H9 (cell line): ENCODE data around the gene RERE. TPM values are rescaled to one million over a fixed set of nuclear protein-coding genes. Genes with fewer than 3 reads are reported as not detected.

ENCODE experiments used
- DNase-seq: peaks from one replicate; pipeline ENCODE4 v3.0.0-alpha.2; 2017
- H2AFZ ChIP-seq: one replicate; pipeline ENCODE4 v1.6.1; 2013; ENCODE audit warnings: mild to moderate bottlenecking, low read length, control low read depth, moderate library complexity
- H2AK5ac ChIP-seq: 2 replicates; pipeline ENCODE4 v1.6.1; 2013; ENCODE audit warnings: low read length, control low read depth, mixed read lengths; ENCODE audit not compliant: insufficient read length
- H2BK120ac ChIP-seq: one replicate; pipeline ENCODE4 v1.6.1; 2013; ENCODE audit warnings: low read depth, mild to moderate bottlenecking, low read length, control low read depth, inconsistent platforms; ENCODE audit not compliant: poor library complexity, severe bottlenecking
- H2BK12ac ChIP-seq: 2 replicates; pipeline ENCODE4 v1.6.1; 2013; ENCODE audit warnings: low read length, control low read depth, mixed read lengths, low read depth; ENCODE audit not compliant: insufficient read length
- H2BK15ac ChIP-seq: 2 replicates; pipeline ENCODE4 v1.6.1; 2013; ENCODE audit warnings: low read depth, low read length, control low read depth
- H2BK20ac ChIP-seq: one replicate; pipeline ENCODE4 v1.6.1; 2013; ENCODE audit warnings: low read depth, mild to moderate bottlenecking, low read length, control low read depth, inconsistent platforms; ENCODE audit not compliant: poor library complexity, severe bottlenecking
- H2BK5ac ChIP-seq: 2 replicates; pipeline ENCODE4 v1.6.1; 2013; ENCODE audit warnings: low read length, control low read depth, mixed read lengths; ENCODE audit not compliant: insufficient read length
- H3K14ac ChIP-seq: 2 replicates; pipeline ENCODE4 v1.6.1; 2013; ENCODE audit warnings: low read length, control low read depth; ENCODE audit not compliant: insufficient read depth
- H3K18ac ChIP-seq: 2 replicates; pipeline ENCODE4 v1.6.1; 2013; ENCODE audit warnings: low read depth, mild to moderate bottlenecking, mixed read lengths, low read length, control low read depth; ENCODE audit not compliant: insufficient read length
- H3K23ac ChIP-seq: 2 replicates; pipeline ENCODE4 v1.6.1; 2013; ENCODE audit warnings: low read length, control low read depth, mixed read lengths, low read depth; ENCODE audit not compliant: insufficient read length
- H3K23me2 ChIP-seq: 2 replicates; pipeline ENCODE4 v1.6.1; 2013; ENCODE audit warnings: low read depth, mild to moderate bottlenecking, mixed read lengths, low read length, control low read depth; ENCODE audit not compliant: insufficient read length, poor library complexity, severe bottlenecking
- H3K27ac ChIP-seq: 2 replicates; pipeline ENCODE4 v1.5.1; 2013; ENCODE audit warnings: low read length, control low read depth, mixed read lengths, low read depth; ENCODE audit not compliant: insufficient read length
- H3K27me3 ChIP-seq: 2 replicates; pipeline ENCODE4 v1.6.1; 2013; ENCODE audit warnings: low read length, control low read depth, inconsistent platforms; ENCODE audit not compliant: insufficient read depth
- H3K4ac ChIP-seq: 2 replicates; pipeline ENCODE4 v1.6.1; 2013; ENCODE audit warnings: low read depth, mild to moderate bottlenecking, control low read depth, inconsistent platforms, low read length, moderate library complexity
- H3K4me1 ChIP-seq: 2 replicates; pipeline ENCODE4 v1.6.1; 2013; ENCODE audit warnings: low read length, control low read depth, inconsistent platforms; ENCODE audit not compliant: insufficient read depth
- H3K4me2 ChIP-seq: 2 replicates; pipeline ENCODE4 v1.6.1; 2013; ENCODE audit warnings: low read length, control low read depth, mixed read lengths; ENCODE audit not compliant: insufficient read length, insufficient read depth
- H3K56ac ChIP-seq: 2 replicates; pipeline ENCODE4 v1.6.1; 2013; ENCODE audit warnings: low read depth, mild to moderate bottlenecking, mixed read lengths, low read length, control low read depth; ENCODE audit not compliant: insufficient read length
- H3K79me1 ChIP-seq: 2 replicates; pipeline ENCODE4 v1.6.1; 2013; ENCODE audit warnings: low read depth, mild to moderate bottlenecking, moderate library complexity, low read length, control low read depth, inconsistent platforms; ENCODE audit not compliant: insufficient read depth, poor library complexity, severe bottlenecking
- H3K79me2 ChIP-seq: 2 replicates; pipeline ENCODE4 v1.6.1; 2013; ENCODE audit warnings: low read length, control low read depth, inconsistent platforms; ENCODE audit not compliant: insufficient read depth
- H3K9ac ChIP-seq: 2 replicates; pipeline ENCODE4 v1.6.1; 2013; ENCODE audit warnings: low read length, control low read depth, mixed read lengths; ENCODE audit not compliant: insufficient read length; ENCODE audit errors: extremely low read depth
- H3K9me3 ChIP-seq: one replicate; pipeline ENCODE4 v1.6.1; 2013; ENCODE audit warnings: low read depth, low read length, inconsistent platforms; ENCODE audit not compliant: control insufficient read depth
- H3T11ph ChIP-seq: one replicate; pipeline ENCODE4 v1.6.1; 2013; ENCODE audit warnings: mild to moderate bottlenecking, low read length, control low read depth, inconsistent platforms
- H4K20me1 ChIP-seq: one replicate; pipeline ENCODE4 v1.6.1; 2013; ENCODE audit not compliant: control insufficient read depth, insufficient read length, insufficient read depth
- H4K5ac ChIP-seq: 2 replicates; pipeline ENCODE4 v1.6.1; 2013; ENCODE audit warnings: low read depth, mild to moderate bottlenecking, mixed read lengths, low read length, control low read depth; ENCODE audit not compliant: insufficient read length
- H4K8ac ChIP-seq: replicated peaks from 2 replicates; pipeline ENCODE4 v1.6.1; 2013; ENCODE audit warnings: low read length, control low read depth, mixed read lengths, low read depth; ENCODE audit not compliant: insufficient read length
- H4K91ac ChIP-seq: 2 replicates; pipeline ENCODE4 v1.6.1; 2013; ENCODE audit warnings: low read depth, mild to moderate bottlenecking, moderate library complexity, mixed read lengths, low read length, control low read depth; ENCODE audit not compliant: insufficient read length
- H3K27ac Mint-ChIP-seq, 3 experiments: 2 replicates in 2 of 3; 3 replicates in 1 of 3; pipeline ENCODE4 v1.8.0; 2020 to 2021; ENCODE audit warnings: mixed read lengths in 3 of 3, mild to moderate bottlenecking in 1 of 3, moderate library complexity in 1 of 3
- H3K27me3 Mint-ChIP-seq: 2 replicates; pipeline ENCODE4 v1.8.0; 2021; ENCODE audit warnings: low read depth, mild to moderate bottlenecking, moderate library complexity, mixed read lengths
- H3K36me3 Mint-ChIP-seq, 3 experiments: 2 replicates in 2 of 3; 3 replicates in 1 of 3; pipeline ENCODE4 v1.8.0; 2020 to 2021; ENCODE audit warnings: low read depth in 3 of 3, mixed read lengths in 3 of 3; ENCODE audit not compliant: insufficient read depth in 1 of 3
- H3K4me1 Mint-ChIP-seq, 2 experiments: 2 replicates each; pipeline ENCODE4 v1.8.0; 2020; ENCODE audit warnings: mixed read lengths in 2 of 2
- H3K4me3 Mint-ChIP-seq, 2 experiments: 2 replicates in 1 of 2; 3 replicates in 1 of 2; pipeline ENCODE4 v1.8.0; 2020 to 2021; ENCODE audit warnings: mild to moderate bottlenecking in 2 of 2, mixed read lengths in 2 of 2, moderate library complexity in 1 of 2
- H3K9me3 Mint-ChIP-seq, 2 experiments: 2 replicates in 1 of 2; 3 replicates in 1 of 2; pipeline ENCODE4 v1.8.0; 2020; ENCODE audit warnings: mild to moderate bottlenecking in 2 of 2, mixed read lengths in 2 of 2, moderate library complexity in 1 of 2
- WGBS: extraction: QIAGEN DNeasy Blood & Tissue Kit; methylation state at CpG from one replicate; pipeline ENCODE4 v1.1.7; 2013; ENCODE audit warnings: missing lambda C conversion rate, low lambda C conversion rate, mixed read lengths; ENCODE audit not compliant: insufficient read length; ENCODE audit errors: extremely low coverage; 5-methylcytosine and 5-hydroxymethylcytosine counted together
- total RNA-seq: library from RNA; stranded (reverse); gene quantifications from 2 replicates; pipeline ENCODE4 v1.2.1, GENCODE V29; 2021
- TF ChIP-seq, protein P1 (sequence below): fragments of 200-600 bp; sonication (generic); conservative IDR thresholded peaks from 3 replicates; pipeline ENCODE4 v1.8.0; 2021; ENCODE audit warnings: antibody characterized with exemption, mild to moderate bottlenecking

Gene RERE
- total RNA-seq, 1 experiment from 2014 or later: 103 TPM

DNA sequence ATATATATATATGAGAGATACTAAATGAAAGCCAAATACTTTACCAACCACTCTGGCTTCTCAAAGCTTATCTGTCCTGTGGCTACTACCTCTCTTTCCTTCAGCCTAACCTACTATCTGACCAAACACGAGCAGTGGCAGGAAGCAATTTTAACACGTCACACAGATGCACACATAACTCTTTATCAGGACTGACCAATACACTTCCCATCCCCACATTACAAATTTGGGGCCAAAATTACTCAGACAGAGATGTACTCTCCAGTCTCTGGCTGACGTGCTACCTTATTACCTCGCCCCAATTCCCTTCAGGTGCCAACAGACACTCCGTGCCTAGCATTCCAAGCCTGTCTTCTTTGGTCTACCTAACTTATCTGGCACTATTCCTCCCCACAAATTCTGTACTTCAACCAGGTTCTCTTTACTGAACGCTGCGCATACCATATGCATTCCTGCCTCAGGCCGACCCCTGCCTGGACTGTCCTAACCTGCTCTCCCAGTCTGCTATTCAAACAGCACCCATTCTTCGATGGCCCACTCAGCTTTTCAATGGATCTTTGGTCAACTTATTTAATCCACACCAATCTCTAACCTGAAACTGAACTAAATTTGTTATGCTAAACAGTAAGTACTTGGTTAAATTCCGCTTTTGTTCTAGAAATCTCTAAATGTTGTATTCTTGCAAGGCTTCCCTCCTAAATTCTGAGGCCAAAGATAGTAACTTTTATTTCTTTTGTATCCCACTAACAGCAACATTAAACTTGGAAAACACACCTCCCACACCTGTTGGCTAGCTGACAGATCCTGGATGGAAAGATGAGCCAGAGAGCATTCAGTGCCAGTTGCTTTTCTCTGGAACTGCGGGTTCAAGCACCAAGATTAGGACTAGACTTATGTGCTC is 27.9 kb downstream of the RERE start:
- H2BK5ac ChIP-seq: no peak overlapping the region
- no peak overlapping the region for H2AK5ac ChIP-seq
- TF ChIP-seq, protein P1, sequence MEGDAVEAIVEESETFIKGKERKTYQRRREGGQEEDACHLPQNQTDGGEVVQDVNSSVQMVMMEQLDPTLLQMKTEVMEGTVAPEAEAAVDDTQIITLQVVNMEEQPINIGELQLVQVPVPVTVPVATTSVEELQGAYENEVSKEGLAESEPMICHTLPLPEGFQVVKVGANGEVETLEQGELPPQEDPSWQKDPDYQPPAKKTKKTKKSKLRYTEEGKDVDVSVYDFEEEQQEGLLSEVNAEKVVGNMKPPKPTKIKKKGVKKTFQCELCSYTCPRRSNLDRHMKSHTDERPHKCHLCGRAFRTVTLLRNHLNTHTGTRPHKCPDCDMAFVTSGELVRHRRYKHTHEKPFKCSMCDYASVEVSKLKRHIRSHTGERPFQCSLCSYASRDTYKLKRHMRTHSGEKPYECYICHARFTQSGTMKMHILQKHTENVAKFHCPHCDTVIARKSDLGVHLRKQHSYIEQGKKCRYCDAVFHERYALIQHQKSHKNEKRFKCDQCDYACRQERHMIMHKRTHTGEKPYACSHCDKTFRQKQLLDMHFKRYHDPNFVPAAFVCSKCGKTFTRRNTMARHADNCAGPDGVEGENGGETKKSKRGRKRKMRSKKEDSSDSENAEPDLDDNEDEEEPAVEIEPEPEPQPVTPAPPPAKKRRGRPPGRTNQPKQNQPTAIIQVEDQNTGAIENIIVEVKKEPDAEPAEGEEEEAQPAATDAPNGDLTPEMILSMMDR: no peak
- Mint-ChIP-seq H3K36me3 (0 out of 7 replicates have a peak, but pooled peaks cover 0 to 5% (median 0%) of the 10 kb centered on the region in 3 experiments), H3K4me3 (peak overlapping the region; percentile 7 to 48; a peak in 4 of 5 replicates), H3K4me1 (peaks cover 54 to 64% of the 10 kb centered on the region in 2 experiments), H3K9me3 (no peaks in the 10 kb centered on the region), H3K27ac (peak overlapping the region; percentile 4 to 89 (median 46)), H3K27me3 (no peaks in the 10 kb centered on the region)
- H4K91ac ChIP-seq: no peak overlapping the region
- H4K5ac ChIP-seq: no peak overlapping the region
- H2BK12ac ChIP-seq: no peak overlapping the region
- 0 out of 2 replicates have a peak, but pooled peaks cover 2% of the 10 kb centered on the region for H3K79me2 ChIP-seq
- no peak overlapping the region for H2BK15ac ChIP-seq
- peak overlapping the region; percentile 3 for H3K4me2 ChIP-seq
- no peak overlapping the region for H3T11ph ChIP-seq
- H3K18ac ChIP-seq: no peak overlapping the region
- peaks cover 12% of the 10 kb centered on the region; the same call in 1 of the 2 replicates for H3K4me1 ChIP-seq
- H3K9me3 ChIP-seq: no peaks in the 10 kb centered on the region
- WGBS: no CpG with 5 or more reads among the region's 11 CpGs
- no peak overlapping the region for H4K8ac ChIP-seq
- no peaks in the 10 kb centered on the region for H3K79me1 ChIP-seq
- H3K4ac ChIP-seq: no peak overlapping the region
- H3K23ac ChIP-seq: no peak overlapping the region
- H2AFZ ChIP-seq: no peak overlapping the region
- H3K27ac ChIP-seq: no peak overlapping the region
- DNase-seq: peak; percentile 50
- no peak overlapping the region for H2BK20ac ChIP-seq
- H3K56ac ChIP-seq: no peak overlapping the region
- no peak overlapping the region for H3K14ac ChIP-seq
- H3K27me3 ChIP-seq: no peaks in the 10 kb centered on the region
- no peak overlapping the region for H2BK120ac ChIP-seq
- H3K23me2 ChIP-seq: no peaks in the 10 kb centered on the region
- H3K9ac ChIP-seq: no peak overlapping the region
- no peaks in the 10 kb centered on the region for H4K20me1 ChIP-seq
